Panc1 (cell line): ENCODE measurements around the gene NKX6-2. TPM values are rescaled to one million over a fixed set of nuclear protein-coding genes. Genes with fewer than 3 reads are reported as not detected.

ENCODE experiments used
- ATAC-seq: fragments of 200-7000 bp; cut with Tn5 transposase; 2 replicates; pipeline ENCODE4 v1.9.1; 2020; ENCODE audit warnings: mild to moderate bottlenecking, moderate library complexity
- BruUV-seq: library from RNA; stranded (reverse); fragments of 400-500 nt; replicated peaks from 2 replicates; lab custom pipeline; 2021; lab: Mats Ljungman, UMichigan
- CTCF ChIA-PET: fragments of 300-600 bp; sonication (Branson Sonifier 250); formaldehyde crosslinking; loops from one replicate; lab custom pipeline; 2022; ENCODE audit warnings: antibody characterized with exemption; lab: Charles Lee
- POLR2A ChIA-PET: fragments of 300-600 bp; sonication (Branson Sonifier 250); formaldehyde crosslinking; loops from one replicate; lab custom pipeline; 2022; ENCODE audit warnings: antibody characterized with exemption; lab: Charles Lee
- DNase-seq: peaks from one replicate; pipeline ENCODE4 v3.0.0-alpha.2; 2010; ENCODE audit warnings: low read depth, low spot score
- H3K27ac ChIP-seq: 2 replicates; pipeline ENCODE4 v1.5.1; 2011; ENCODE audit warnings: mild to moderate bottlenecking, low read length, inconsistent platforms
- H3K27me3 ChIP-seq: fragments of 200-500 bp; sonication (Bioruptor generic); 2 replicates; pipeline ENCODE4 v1.6.0; 2014; ENCODE audit warnings: low read length, inconsistent platforms; ENCODE audit not compliant: control insufficient read depth, insufficient read depth
- H3K36me3 ChIP-seq: fragments of 200-500 bp; sonication (Bioruptor generic); 2 replicates; pipeline ENCODE4 v1.5.1; 2014; ENCODE audit warnings: inconsistent platforms, mild to moderate bottlenecking, low read length, moderate library complexity; ENCODE audit not compliant: control insufficient read depth, insufficient read depth
- H3K4me1 ChIP-seq: 2 replicates; pipeline ENCODE4 v1.5.1; 2011; ENCODE audit warnings: inconsistent platforms, mild to moderate bottlenecking, low read length, moderate library complexity; ENCODE audit not compliant: control insufficient read depth, insufficient read depth
- H3K4me3 ChIP-seq, 2 experiments: 2 replicates each; pipeline ENCODE4 v1.5.1; 2011 to 2012; ENCODE audit warnings: low read depth in 2 of 2, low read length in 2 of 2, mild to moderate bottlenecking in 2 of 2, inconsistent platforms in 1 of 2, moderate library complexity in 1 of 2
- H3K9me3 ChIP-seq: fragments of 200-500 bp; sonication (Bioruptor generic); 2 replicates; pipeline ENCODE4 v1.5.1; 2014; ENCODE audit warnings: low read depth, mild to moderate bottlenecking, inconsistent platforms, low read length, moderate library complexity; ENCODE audit not compliant: control insufficient read depth, insufficient read depth
- CTCF ChIP-seq: fragments of 450-650 bp; IDR thresholded peaks from 2 replicates; pipeline ENCODE4 v1.5.1; 2017; ENCODE audit warnings: mild to moderate bottlenecking
- POLR2AphosphoS5 ChIP-seq: IDR thresholded peaks from 2 replicates; pipeline ENCODE4 v1.6.1; 2012; ENCODE audit warnings: mild to moderate bottlenecking, low read depth, low read length, moderate library complexity
- REST ChIP-seq, 2 experiments: IDR thresholded peaks; 2 replicates each; pipeline ENCODE4 v1.6.1; 2011 to 2012; ENCODE audit warnings: low read depth in 2 of 2, control low read depth in 1 of 2, low read length in 1 of 2, mild to moderate bottlenecking in 1 of 2, moderate library complexity in 1 of 2; ENCODE audit not compliant: insufficient read depth in 1 of 2
- TCF7L2 ChIP-seq: IDR thresholded peaks from 2 replicates; pipeline ENCODE4 v1.6.1; 2011; ENCODE audit warnings: mild to moderate bottlenecking, low read depth, low read length, inconsistent platforms
- in situ Hi-C: cut with HindIII; loops from 2 replicates; pipeline ENCODE4 v1.10.0; 2016; ENCODE audit warnings: low sequenced_read_pairs, low pct_unique_long_range_greater_than_20kb
- intact Hi-C: fragments of 100-400 bp; cut with micrococcal nuclease; formaldehyde crosslinking; loops from one replicate; pipeline ENCODE4 v1.10.0; 2022; ENCODE audit not compliant: unreplicated experiment
- total RNA-seq: library from RNA; stranded (reverse); gene quantifications from one replicate; pipeline ENCODE4 v1.2.1, GENCODE V29; 2021; ENCODE audit not compliant: unreplicated experiment

The NKX6-2 gene
- total RNA-seq, 1 experiment from 2014 or later: 1.6 TPM

- Histone ChIP-seq H3K9me3 (no peaks in the 10 kb centered on the region), H3K4me3 (no peak overlapping the region), H3K27ac (no peak overlapping the region), H3K36me3 (no peaks in the 10 kb centered on the region), H3K27me3 (no peaks in the 10 kb centered on the region), H3K4me1 (no peaks in the 10 kb centered on the region; the same call in 1 of the 2 replicates)
- TF ChIP-seq CTCF (no peak), TCF7L2 (no peak), POLR2AphosphoS5 (no peak), REST (IDR thresholded peaks at IDR 0.05; ENCODE audit: insufficient read depth in 1 of 2, low read depth in 2 of 2, low read length in 1 of 2) (no peak)
- in situ Hi-C loops: no loop called here
- ChIA-PET CTCF (no interaction called here), POLR2A (interaction anchor here (0.6 kb wide), 1 partner anchor 162 kb away, joined by 4 read pairs; the partner anchor contains the start of gene CFAP46)
- no TSS peak for BruUV-seq
- DNase-seq: no peak
- no peak for ATAC-seq
- intact Hi-C loops: no loop called here
These were observed 5.6 kb downstream of the NKX6-2 start for GRCh38 chr10:132780356-132780755.

- Histone ChIP-seq H3K4me3 (no peak overlapping the region), H3K4me1 (no peaks in the 10 kb centered on the region; the same call in 1 of the 2 replicates), H3K27me3 (no peaks in the 10 kb centered on the region), H3K9me3 (no peaks in the 10 kb centered on the region), H3K36me3 (no peaks in the 10 kb centered on the region), H3K27ac (no peak overlapping the region)
- ChIA-PET POLR2A (interaction anchor here (0.6 kb wide), 1 partner anchor 163 kb away, joined by 4 read pairs; the partner anchor contains the start of gene CFAP46), CTCF (interaction anchor here (0.6 kb wide), 1 partner anchor 348 kb away, joined by 5 read pairs; no protein-coding TSS in a partner anchor)
- intact Hi-C loops: no loop called here
- in situ Hi-C loops: no loop called here
- BruUV-seq: no TSS peak
- no peak for TF ChIP-seq TCF7L2
- TF ChIP-seq REST (IDR thresholded peaks at IDR 0.05; ENCODE audit: insufficient read depth in 1 of 2, low read depth in 2 of 2, low read length in 1 of 2): no peak
- TF ChIP-seq POLR2AphosphoS5: no peak
- ATAC-seq (no peak), DNase-seq (no peak)
These were observed 6.2 kb downstream of the NKX6-2 start for GRCh38 chr10:132779549-132780294.
